ENCODE results near the gene TXN2.

The TXN2 gene

DNA sequence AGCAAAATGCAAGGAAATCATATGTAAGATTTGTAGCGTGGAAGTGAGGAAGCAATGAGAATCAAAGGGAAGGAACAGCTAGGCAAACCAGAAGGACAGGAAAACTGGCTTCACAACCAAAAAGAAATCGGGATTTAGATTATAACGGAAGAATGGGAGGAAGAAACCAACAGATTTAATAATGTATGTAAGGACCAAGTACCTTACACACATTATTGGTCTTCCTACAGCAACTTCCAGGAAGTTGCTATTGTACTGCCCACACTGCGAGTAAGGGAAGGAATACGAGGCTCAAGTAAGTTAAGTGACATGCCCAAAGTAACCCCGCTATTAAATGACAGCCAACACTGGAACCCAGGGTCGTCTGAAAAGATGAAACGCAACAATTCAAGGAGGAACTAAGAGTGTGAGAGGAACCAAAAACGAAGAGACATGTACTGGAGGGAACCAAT is 473 bp downstream of the TXN2 start:
- Histone ChIP-seq H3K27me3 (ENCODE audit: insufficient read depth, low read length) (no peaks in the 10 kb centered on the region), H3K79me2 (ENCODE audit: insufficient read depth, low read length) (peaks cover 6% of the 10 kb centered on the region), H4K20me1 (ENCODE audit: insufficient read depth, low read length) (no peaks in the 10 kb centered on the region), H2AFZ (ENCODE audit: low read length) (no peak overlapping the region), H3K9ac (ENCODE audit: low read length) (peak overlapping the region; percentile 84), H3K36me3 (ENCODE audit: insufficient read depth, low read length) (peaks cover 45% of the 10 kb centered on the region), H3F3A (ENCODE audit: insufficient read depth, low read length) (no peaks in the 10 kb centered on the region), H3K4me2 (ENCODE audit: low read length) (peak overlapping the region; percentile 81), H3K4me3 (ENCODE audit: low read depth, low read length, poor library complexity, severe bottlenecking) (peak overlapping the region; percentile 74), H3K9me2 (ENCODE audit: low read depth, low read length) (no peaks in the 10 kb centered on the region), H3K27ac (ENCODE audit: low read depth, low read length, poor library complexity, severe bottlenecking) (peak overlapping the region; percentile 95), H3K4me1 (ENCODE audit: insufficient read depth, low read length, severe bottlenecking) (peaks cover 19% of the 10 kb centered on the region), H3K9me3 (ENCODE audit: low read length) (no peaks in the 10 kb centered on the region)
- no peak for TF ChIP-seq EZH2 (IDR thresholded peaks at IDR 0.05; ENCODE audit: borderline replicate concordance, low read length)
- TF ChIP-seq, protein P1, sequence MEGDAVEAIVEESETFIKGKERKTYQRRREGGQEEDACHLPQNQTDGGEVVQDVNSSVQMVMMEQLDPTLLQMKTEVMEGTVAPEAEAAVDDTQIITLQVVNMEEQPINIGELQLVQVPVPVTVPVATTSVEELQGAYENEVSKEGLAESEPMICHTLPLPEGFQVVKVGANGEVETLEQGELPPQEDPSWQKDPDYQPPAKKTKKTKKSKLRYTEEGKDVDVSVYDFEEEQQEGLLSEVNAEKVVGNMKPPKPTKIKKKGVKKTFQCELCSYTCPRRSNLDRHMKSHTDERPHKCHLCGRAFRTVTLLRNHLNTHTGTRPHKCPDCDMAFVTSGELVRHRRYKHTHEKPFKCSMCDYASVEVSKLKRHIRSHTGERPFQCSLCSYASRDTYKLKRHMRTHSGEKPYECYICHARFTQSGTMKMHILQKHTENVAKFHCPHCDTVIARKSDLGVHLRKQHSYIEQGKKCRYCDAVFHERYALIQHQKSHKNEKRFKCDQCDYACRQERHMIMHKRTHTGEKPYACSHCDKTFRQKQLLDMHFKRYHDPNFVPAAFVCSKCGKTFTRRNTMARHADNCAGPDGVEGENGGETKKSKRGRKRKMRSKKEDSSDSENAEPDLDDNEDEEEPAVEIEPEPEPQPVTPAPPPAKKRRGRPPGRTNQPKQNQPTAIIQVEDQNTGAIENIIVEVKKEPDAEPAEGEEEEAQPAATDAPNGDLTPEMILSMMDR (IDR thresholded peaks at IDR 0.05; ENCODE audit: low read length): no peak

DNA sequence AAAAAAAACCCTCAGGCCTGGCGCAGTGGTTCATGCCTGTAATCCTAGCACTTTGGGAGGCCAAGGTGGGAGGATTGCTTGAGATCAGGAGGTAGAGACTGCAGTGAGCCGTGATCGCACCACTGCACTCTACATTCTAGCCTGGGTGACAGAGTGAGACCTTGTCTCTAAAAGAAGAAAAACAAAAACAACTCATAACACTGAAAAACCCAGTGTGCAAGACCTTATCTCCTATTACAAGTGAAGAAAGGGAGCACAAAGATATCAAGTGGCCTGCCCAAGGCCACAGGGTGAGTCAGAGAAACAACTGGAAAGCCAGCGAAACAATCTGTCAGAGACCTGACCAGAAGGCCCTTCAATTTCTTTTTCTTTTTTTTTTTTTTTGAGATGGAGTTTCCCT is 2.5 kb downstream of the TXN2 start:
- Histone ChIP-seq H4K20me1 (ENCODE audit: insufficient read depth, low read length) (no peaks in the 10 kb centered on the region), H3K9me3 (ENCODE audit: low read length) (no peaks in the 10 kb centered on the region), H3K4me1 (ENCODE audit: insufficient read depth, low read length, severe bottlenecking) (peaks cover 19% of the 10 kb centered on the region), H3K4me3 (ENCODE audit: low read depth, low read length, poor library complexity, severe bottlenecking) (no peak overlapping the region), H3K4me2 (ENCODE audit: low read length) (no peak overlapping the region), H3K9ac (ENCODE audit: low read length) (no peak overlapping the region), H3K36me3 (ENCODE audit: insufficient read depth, low read length) (peaks cover 65% of the 10 kb centered on the region), H3K27me3 (ENCODE audit: insufficient read depth, low read length) (no peaks in the 10 kb centered on the region), H2AFZ (ENCODE audit: low read length) (no peak overlapping the region), H3K79me2 (ENCODE audit: insufficient read depth, low read length) (peaks cover 6% of the 10 kb centered on the region), H3K9me2 (ENCODE audit: low read depth, low read length) (no peaks in the 10 kb centered on the region), H3F3A (ENCODE audit: insufficient read depth, low read length) (no peaks in the 10 kb centered on the region), H3K27ac (ENCODE audit: low read depth, low read length, poor library complexity, severe bottlenecking) (no peak overlapping the region)
- no peak for TF ChIP-seq EZH2 (IDR thresholded peaks at IDR 0.05; ENCODE audit: borderline replicate concordance, low read length)
- TF ChIP-seq, protein P1 (IDR thresholded peaks at IDR 0.05; ENCODE audit: low read length): no peak

DNA sequence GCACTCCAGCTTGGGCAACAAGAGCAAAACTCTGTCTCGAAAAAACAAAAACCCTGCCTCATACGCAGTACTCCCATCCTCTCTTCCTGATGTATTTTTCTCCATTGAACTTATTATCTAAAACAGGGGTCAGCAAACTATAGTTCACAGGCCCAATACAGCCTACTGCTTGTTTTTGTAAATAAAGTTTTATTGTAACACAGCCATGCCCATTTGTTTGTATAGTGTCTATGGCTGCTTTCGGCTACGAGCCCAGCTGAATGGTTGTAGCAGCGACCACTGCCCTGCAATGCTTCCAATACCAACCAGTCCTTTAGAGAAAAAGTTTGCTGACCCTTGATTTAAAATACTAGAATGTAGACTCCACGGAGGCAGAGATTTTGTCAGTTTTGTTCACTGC is 6.1 kb downstream of the TXN2 start:
- Histone ChIP-seq H3K4me2 (ENCODE audit: low read length) (no peak overlapping the region), H3K79me2 (ENCODE audit: insufficient read depth, low read length) (peaks cover 4% of the 10 kb centered on the region), H3F3A (ENCODE audit: insufficient read depth, low read length) (no peaks in the 10 kb centered on the region), H2AFZ (ENCODE audit: low read length) (no peak overlapping the region), H3K9ac (ENCODE audit: low read length) (no peak overlapping the region), H3K4me3 (ENCODE audit: low read depth, low read length, poor library complexity, severe bottlenecking) (no peak overlapping the region), H3K9me3 (ENCODE audit: low read length) (no peaks in the 10 kb centered on the region), H3K9me2 (ENCODE audit: low read depth, low read length) (no peaks in the 10 kb centered on the region), H3K36me3 (ENCODE audit: insufficient read depth, low read length) (peaks cover 95% of the 10 kb centered on the region), H3K27ac (ENCODE audit: low read depth, low read length, poor library complexity, severe bottlenecking) (no peak overlapping the region), H3K27me3 (ENCODE audit: insufficient read depth, low read length) (no peaks in the 10 kb centered on the region), H3K4me1 (ENCODE audit: insufficient read depth, low read length, severe bottlenecking) (peaks cover 6% of the 10 kb centered on the region), H4K20me1 (ENCODE audit: insufficient read depth, low read length) (no peaks in the 10 kb centered on the region)
- TF ChIP-seq EZH2 (IDR thresholded peaks at IDR 0.05; ENCODE audit: borderline replicate concordance, low read length): no peak
- TF ChIP-seq, protein P1 (IDR thresholded peaks at IDR 0.05; ENCODE audit: low read length): no peak

Measured in OCI-LY1 (cell line).